Measurements from ENCODE around the gene CLDND1. TPM values are rescaled to one million over a fixed set of nuclear protein-coding genes. Genes with fewer than 3 reads are reported as not detected.

The CLDND1 gene
- total RNA-seq, 2 experiments from 2014 or later = 199 to 208 TPM

DNA sequence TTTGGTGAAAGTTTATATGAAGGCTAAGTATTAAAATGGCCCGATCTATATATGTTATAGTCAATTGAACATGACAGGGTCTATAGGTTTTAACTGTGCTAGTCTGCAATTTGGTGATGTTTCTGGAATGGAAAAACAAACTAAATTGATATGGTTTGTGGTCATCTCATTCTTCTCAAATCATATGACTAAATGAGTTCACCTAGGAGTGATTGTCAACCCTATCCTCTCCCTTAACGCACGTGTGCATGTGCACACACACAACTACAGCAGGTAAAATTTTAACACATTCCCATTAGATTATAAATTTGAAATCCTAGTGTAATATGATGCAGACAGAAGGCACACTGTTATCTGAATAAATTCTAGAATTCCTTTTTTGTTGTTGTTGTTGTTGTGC is 9.0 kb downstream of the CLDND1 start:
- no peak overlapping the region for H3K4me3 Mint-ChIP-seq

GRCh38 chr3:98513091-98513511 is 9.6 kb downstream of the CLDND1 start:
- H3K4me1 Mint-ChIP-seq (ENCODE audit: low read depth) = peaks cover 45% of the 10 kb centered on the region
- peak; percentile 50 for DNase-seq
- peaks cover 68% of the 10 kb centered on the region for H3K36me3 Mint-ChIP-seq
- no peaks in the 10 kb centered on the region for H3K9me3 Mint-ChIP-seq
- CTCF ChIA-PET = no interaction called here
- no peak overlapping the region for H3K27ac Mint-ChIP-seq
- H3K4me3 Mint-ChIP-seq = no peak overlapping the region
- POLR2A ChIA-PET = no interaction called here
- no peaks in the 10 kb centered on the region for H3K27me3 Mint-ChIP-seq
- intact Hi-C loops (cut with micrococcal nuclease) = no loop called here

More for the DNA sequence above, 9.0 kb downstream of the CLDND1 start:
- H3K27me3 Mint-ChIP-seq = no peaks in the 10 kb centered on the region
- H3K27ac Mint-ChIP-seq = no peak overlapping the region
- CTCF ChIA-PET = interaction anchor here (0.6 to 0.7 kb wide), 2 partner anchors 169 to 412 kb away, joined by 3 to 4 read pairs; no protein-coding TSS in a partner anchor
- no peak for DNase-seq
- no peaks in the 10 kb centered on the region for H3K9me3 Mint-ChIP-seq
- peaks cover 45% of the 10 kb centered on the region for H3K4me1 Mint-ChIP-seq (ENCODE audit: low read depth)
- POLR2A ChIA-PET = no interaction called here
- peaks cover 71% of the 10 kb centered on the region for H3K36me3 Mint-ChIP-seq
- intact Hi-C loops (cut with micrococcal nuclease) = no loop called here

DNA sequence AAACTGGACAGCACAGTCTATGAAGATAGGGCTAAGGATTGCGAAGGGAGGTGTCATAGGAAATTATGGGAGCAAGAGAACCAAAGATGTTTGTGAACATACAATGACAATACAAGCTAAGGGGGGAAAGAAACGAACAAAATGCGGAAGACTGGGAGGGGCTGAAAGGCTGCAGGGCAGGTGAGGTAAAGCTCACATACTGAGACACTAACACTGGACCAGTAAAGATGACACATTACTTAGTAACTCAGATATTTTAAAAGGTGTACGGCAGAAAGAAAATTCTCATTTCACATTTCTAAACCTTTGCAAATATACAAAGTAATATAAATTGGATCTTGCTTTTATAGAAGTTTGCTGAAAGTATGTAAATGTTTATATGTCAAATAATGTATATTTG is 10.1 kb downstream of the CLDND1 start:
- DNase-seq = no peak
- no peak overlapping the region for H3K27ac Mint-ChIP-seq
- no peaks in the 10 kb centered on the region for H3K27me3 Mint-ChIP-seq
- peaks cover 66% of the 10 kb centered on the region for H3K36me3 Mint-ChIP-seq
- no peak overlapping the region for H3K4me3 Mint-ChIP-seq
- H3K9me3 Mint-ChIP-seq = no peaks in the 10 kb centered on the region
- intact Hi-C loops (cut with micrococcal nuclease) = no loop called here
- peaks cover 44% of the 10 kb centered on the region for H3K4me1 Mint-ChIP-seq (ENCODE audit: low read depth)
- CTCF ChIA-PET = interaction anchor here (0.7 kb wide), 1 partner anchor 85 kb away, joined by 3 read pairs; no protein-coding TSS in a partner anchor
- POLR2A ChIA-PET = no interaction called here

DNA sequence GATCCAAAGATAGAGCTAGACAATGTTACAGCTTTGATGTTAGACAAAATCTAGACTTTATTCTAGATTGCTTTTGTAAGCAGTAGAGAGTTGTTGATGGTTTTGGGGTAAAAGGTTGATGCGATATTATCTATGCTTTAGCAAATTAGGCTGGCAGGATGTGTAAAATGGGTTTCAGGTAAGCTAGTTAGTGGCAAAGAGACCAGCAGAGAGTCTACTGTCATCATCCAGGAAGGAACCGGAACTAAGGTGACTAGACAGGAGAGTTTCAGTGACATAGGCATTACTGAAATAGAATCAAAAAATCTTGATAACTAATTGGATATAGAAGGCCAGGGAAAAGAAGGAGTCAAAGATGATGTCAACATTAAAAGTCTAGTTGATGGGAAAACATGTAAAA is 14.1 kb downstream of the CLDND1 start:
- intact Hi-C loops (cut with micrococcal nuclease) = no loop called here
- Mint-ChIP-seq H3K27ac (no peak overlapping the region), H3K27me3 (no peaks in the 10 kb centered on the region), H3K4me3 (no peak overlapping the region), H3K36me3 (peaks cover 48% of the 10 kb centered on the region), H3K9me3 (no peaks in the 10 kb centered on the region), H3K4me1 (ENCODE audit: low read depth) (peaks cover 24% of the 10 kb centered on the region)
- ChIA-PET POLR2A (no interaction called here), CTCF (interaction anchor here (0.8 to 1.2 kb wide), 2 partner anchors 64 to 94 kb away, joined by 3 read pairs; no protein-coding TSS in a partner anchor)
- DNase-seq = no peak

DNA sequence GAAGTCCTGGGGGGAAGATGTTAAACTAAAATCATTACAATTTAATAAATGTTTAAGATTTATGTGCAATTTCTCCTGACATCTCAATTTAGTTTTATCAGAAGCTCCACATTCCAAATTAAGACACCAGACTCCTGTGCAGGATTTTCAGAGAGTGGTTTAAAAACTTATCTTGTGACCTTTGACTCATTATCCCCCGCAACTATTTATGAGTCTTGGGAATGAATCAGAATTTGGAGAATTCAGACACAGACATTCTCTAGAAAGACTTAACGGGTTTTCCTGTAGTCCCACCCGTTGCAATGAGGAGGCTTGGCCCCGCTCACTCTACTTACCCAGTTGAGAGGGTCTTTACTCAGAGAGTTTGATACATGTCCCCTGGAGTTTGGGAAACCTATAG is 18.2 kb downstream of the CLDND1 start:
- ChIA-PET CTCF (no interaction called here), POLR2A (no interaction called here)
- Mint-ChIP-seq H3K9me3 (no peaks in the 10 kb centered on the region), H3K4me3 (no peak overlapping the region), H3K27me3 (no peaks in the 10 kb centered on the region), H3K27ac (no peak overlapping the region), H3K4me1 (ENCODE audit: low read depth) (peaks cover 21% of the 10 kb centered on the region), H3K36me3 (peaks cover 18% of the 10 kb centered on the region)
- DNase-seq = no peak
- intact Hi-C loops (cut with micrococcal nuclease) = no loop called here

DNA sequence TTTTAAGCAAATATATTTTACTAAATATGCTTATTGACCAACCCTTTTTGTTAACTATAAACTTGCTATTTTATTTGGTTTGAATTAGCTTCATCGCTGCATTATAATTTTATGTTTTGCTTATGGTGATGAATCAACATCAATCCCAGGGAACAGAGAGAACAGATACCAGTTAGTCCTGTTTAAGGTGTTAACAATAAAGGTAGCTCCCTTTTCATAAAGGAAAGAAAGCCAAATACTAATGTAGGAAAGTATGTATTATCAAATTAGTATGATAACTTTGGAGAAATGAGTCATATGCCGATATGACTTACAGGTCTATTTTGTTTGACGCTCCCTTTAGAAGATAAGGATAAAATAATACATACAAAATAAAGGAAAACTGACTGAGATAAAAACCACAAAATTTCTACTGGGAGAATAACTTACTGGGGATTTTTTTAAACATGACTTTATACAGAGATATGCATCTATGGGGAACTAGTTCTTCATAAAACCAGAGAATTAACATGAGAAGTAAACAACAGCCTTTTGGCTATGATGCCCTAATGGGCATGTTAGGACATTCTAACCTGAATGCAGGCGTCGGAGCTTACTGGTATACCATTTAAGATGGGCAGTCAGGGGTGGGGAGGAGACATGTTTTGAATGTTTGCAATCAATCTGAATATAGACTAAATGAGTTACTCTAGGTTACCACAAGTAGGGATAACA is 20.7 kb downstream of the CLDND1 start:
- DNase-seq = no peak
- intact Hi-C loops (cut with micrococcal nuclease) = no loop called here
- Mint-ChIP-seq H3K4me3 (no peak overlapping the region), H3K27me3 (no peaks in the 10 kb centered on the region), H3K36me3 (peaks cover 8% of the 10 kb centered on the region), H3K27ac (no peak overlapping the region), H3K4me1 (ENCODE audit: low read depth) (peaks cover 11% of the 10 kb centered on the region), H3K9me3 (no peaks in the 10 kb centered on the region)
- ChIA-PET CTCF (interaction anchor here (1.0 to 1.1 kb wide), 2 partner anchors 19 to 100 kb away, joined by 3 read pairs; no protein-coding TSS in a partner anchor), POLR2A (no interaction called here)

GRCh38 chr3:98501270-98501669 is 21.4 kb downstream of the CLDND1 start:
- ChIA-PET CTCF (interaction anchor here (1.0 to 1.1 kb wide), 2 partner anchors 18 to 101 kb away, joined by 3 read pairs; no protein-coding TSS in a partner anchor), POLR2A (no interaction called here)
- Mint-ChIP-seq H3K4me1 (ENCODE audit: low read depth) (peaks cover 11% of the 10 kb centered on the region), H3K36me3 (peaks cover 3% of the 10 kb centered on the region), H3K4me3 (no peak overlapping the region), H3K27ac (no peak overlapping the region), H3K27me3 (no peaks in the 10 kb centered on the region), H3K9me3 (no peaks in the 10 kb centered on the region)
- no peak for DNase-seq
- intact Hi-C loops (cut with micrococcal nuclease) = no loop called here

GRCh38 chr3:98500019-98500418 is 22.7 kb downstream of the CLDND1 start:
- ChIA-PET CTCF (no interaction called here), POLR2A (no interaction called here)
- no peak overlapping the region for H3K27ac Mint-ChIP-seq

GRCh38 chr3:98497381-98497780 is 25.3 kb downstream of the CLDND1 start, which contains the start of gene OR5K2:
Gene OR5K2 (plus strand): TSS chr3:98497681. CDS start chr3:98497681, 0 bp downstream.
- ChIA-PET POLR2A (no interaction called here), CTCF (no interaction called here)
- intact Hi-C loops (cut with micrococcal nuclease) = no loop called here
- Mint-ChIP-seq H3K4me3 (no peak within 1 kb of the TSS), H3K9me3 (no peaks in the 10 kb centered on the region), H3K4me1 (ENCODE audit: low read depth) (peaks cover 4% of the 10 kb centered on the region), H3K27ac (no peak within 1 kb of the TSS), H3K27me3 (no peaks in the 10 kb centered on the region), H3K36me3 (no peaks in the 10 kb centered on the region)
- DNase-seq = no peak

More at GRCh38 chr3:98500019-98500418, 22.7 kb downstream of the CLDND1 start:
- Mint-ChIP-seq H3K27me3 (no peaks in the 10 kb centered on the region), H3K9me3 (no peaks in the 10 kb centered on the region), H3K4me1 (ENCODE audit: low read depth) (peaks cover 11% of the 10 kb centered on the region), H3K4me3 (no peak overlapping the region), H3K36me3 (no peaks in the 10 kb centered on the region)
- intact Hi-C loops (cut with micrococcal nuclease) = no loop called here
- DNase-seq = no peak

- peaks cover 4% of the 10 kb centered on the region for H3K27me3 Mint-ChIP-seq
- intact Hi-C loops (cut with micrococcal nuclease) = no loop called here
- DNase-seq = no peak
- H3K4me1 Mint-ChIP-seq (ENCODE audit: low read depth) = no peaks in the 10 kb centered on the region
- peaks cover 13% of the 10 kb centered on the region for H3K36me3 Mint-ChIP-seq
- no peak overlapping the region for H3K27ac Mint-ChIP-seq
- ChIA-PET POLR2A (no interaction called here), CTCF (interaction anchor here (1.5 kb wide), 1 partner anchor 18 kb away, joined by 3 read pairs; no protein-coding TSS in a partner anchor)
- no peak overlapping the region for H3K4me3 Mint-ChIP-seq
- peaks cover 37% of the 10 kb centered on the region for H3K9me3 Mint-ChIP-seq
These were observed 39.1 kb downstream of the CLDND1 start for GRCh38 chr3:98483626-98484025.

DNA sequence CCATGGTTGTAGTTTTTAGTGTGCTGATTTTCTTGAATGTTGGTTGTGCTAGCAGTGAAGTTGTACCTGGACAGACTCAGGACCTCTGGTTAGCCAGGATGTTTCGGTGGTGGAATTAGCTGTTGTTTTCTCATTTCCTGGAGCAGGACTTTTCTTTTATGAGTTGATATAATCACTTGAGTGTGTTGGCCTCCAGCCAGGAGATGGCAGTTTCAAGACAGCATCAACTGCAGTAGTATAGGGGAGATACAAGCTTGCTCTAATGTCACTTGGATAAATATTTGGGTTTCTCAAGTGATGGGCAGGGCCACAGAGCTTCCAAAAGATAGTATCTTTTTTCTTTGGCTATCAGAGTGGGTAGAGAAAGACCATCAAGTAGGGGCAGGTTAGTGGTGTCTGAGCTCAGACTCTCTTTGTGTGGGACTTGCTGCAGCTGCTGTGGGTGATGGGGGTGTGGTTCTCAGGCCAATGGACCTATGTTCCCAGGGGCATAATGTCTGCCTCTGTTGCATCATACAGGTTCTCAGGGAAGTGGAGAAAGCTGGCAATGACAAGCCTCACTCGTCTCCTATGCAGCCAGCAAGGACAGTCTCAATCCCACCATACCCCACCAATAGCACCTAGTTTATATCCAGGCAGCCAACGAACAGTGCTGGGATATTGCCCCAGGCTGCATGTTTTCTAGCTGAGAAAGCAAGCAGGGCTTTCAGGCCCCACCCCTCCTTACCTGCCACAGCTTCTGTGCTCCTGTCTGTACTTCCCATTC is 39.8 kb downstream of the CLDND1 start:
- Mint-ChIP-seq H3K27ac (no peak overlapping the region), H3K27me3 (peaks cover 4% of the 10 kb centered on the region), H3K4me1 (ENCODE audit: low read depth) (no peaks in the 10 kb centered on the region), H3K36me3 (peaks cover 10% of the 10 kb centered on the region), H3K9me3 (peaks cover 34% of the 10 kb centered on the region), H3K4me3 (no peak overlapping the region)
- DNase-seq = no peak
- intact Hi-C loops (cut with micrococcal nuclease) = no loop called here
- ChIA-PET POLR2A (no interaction called here), CTCF (interaction anchor here (1.5 kb wide), 1 partner anchor 18 kb away, joined by 3 read pairs; no protein-coding TSS in a partner anchor)
